Measurements from ENCODE around the gene JPH4. TPM values are rescaled to one million over a fixed set of nuclear protein-coding genes. Genes with fewer than 3 reads are reported as not detected.

The JPH4 gene
- total RNA-seq, 1 experiment from 2014 or later = not detected

- Mint-ChIP-seq H3K36me3 (ENCODE audit: insufficient read depth, unreplicated experiment) (no peaks in the 10 kb centered on the region), H3K27ac (ENCODE audit: unreplicated experiment) (no peak overlapping the region), H3K27me3 (ENCODE audit: insufficient read depth, unreplicated experiment) (no peaks in the 10 kb centered on the region), H3K4me1 (ENCODE audit: low read depth, unreplicated experiment) (no peaks in the 10 kb centered on the region), H3K4me3 (ENCODE audit: unreplicated experiment) (no peak overlapping the region), H3K9me3 (ENCODE audit: unreplicated experiment) (no peaks in the 10 kb centered on the region)
- H3K27me3 ChIP-seq (replicated peaks; ENCODE audit: control insufficient read depth, insufficient read depth, low read length) = no peaks in the 10 kb centered on the region
- H3K4me1 ChIP-seq = no peaks in the 10 kb centered on the region
- intact Hi-C loops (cut with micrococcal nuclease; ENCODE audit: unreplicated experiment) = no loop called here
- no peaks in the 10 kb centered on the region for H3K36me3 ChIP-seq (ENCODE audit: control insufficient read depth, insufficient read depth, low read length)
- DNase-seq = no peak
- H3K4me3 ChIP-seq (ENCODE audit: low read depth, low read length) = no peak overlapping the region
- no peak for TF ChIP-seq CTCF (IDR thresholded peaks at IDR 0.05; ENCODE audit: insufficient read depth in 1 of 2, low read depth in 1 of 2, low read length in 1 of 2, severe bottlenecking in 1 of 2, unreplicated experiment in 1 of 2)
- POLR2A ChIA-PET = no interaction called here
- CTCF ChIA-PET = no interaction called here
- H3K9me3 ChIP-seq = no peaks in the 10 kb centered on the region
- no TSS peak for BruUV-seq (replicated peaks)
Observed at GRCh38 chr14:23523229-23524016, 55.2 kb downstream of the JPH4 start.

GRCh38 chr14:23522643-23523198 is 55.9 kb downstream of the JPH4 start:
- no peak for TF ChIP-seq CTCF (IDR thresholded peaks at IDR 0.05; ENCODE audit: insufficient read depth in 1 of 2, low read depth in 1 of 2, low read length in 1 of 2, severe bottlenecking in 1 of 2, unreplicated experiment in 1 of 2)
- Mint-ChIP-seq H3K27ac (ENCODE audit: unreplicated experiment) (no peak overlapping the region), H3K36me3 (ENCODE audit: insufficient read depth, unreplicated experiment) (no peaks in the 10 kb centered on the region), H3K4me3 (ENCODE audit: unreplicated experiment) (no peak overlapping the region), H3K9me3 (ENCODE audit: unreplicated experiment) (no peaks in the 10 kb centered on the region), H3K4me1 (ENCODE audit: low read depth, unreplicated experiment) (no peaks in the 10 kb centered on the region), H3K27me3 (ENCODE audit: insufficient read depth, unreplicated experiment) (no peaks in the 10 kb centered on the region)
- BruUV-seq (replicated peaks) = no TSS peak
- ChIA-PET POLR2A (no interaction called here), CTCF (no interaction called here)
- Histone ChIP-seq H3K4me1 (no peaks in the 10 kb centered on the region), H3K36me3 (ENCODE audit: control insufficient read depth, insufficient read depth, low read length) (no peaks in the 10 kb centered on the region), H3K9me3 (no peaks in the 10 kb centered on the region), H3K27me3 (replicated peaks; ENCODE audit: control insufficient read depth, insufficient read depth, low read length) (no peaks in the 10 kb centered on the region), H3K4me3 (ENCODE audit: low read depth, low read length) (no peak overlapping the region)
- intact Hi-C loops (cut with micrococcal nuclease; ENCODE audit: unreplicated experiment) = no loop called here
- no peak for DNase-seq

- H3K27ac Mint-ChIP-seq (ENCODE audit: unreplicated experiment) = no peak overlapping the region
- H3K4me1 Mint-ChIP-seq (ENCODE audit: low read depth, unreplicated experiment) = no peaks in the 10 kb centered on the region
- H3K4me3 Mint-ChIP-seq (ENCODE audit: unreplicated experiment) = no peak overlapping the region
- Histone ChIP-seq H3K9me3 (no peaks in the 10 kb centered on the region), H3K36me3 (ENCODE audit: control insufficient read depth, insufficient read depth, low read length) (no peaks in the 10 kb centered on the region), H3K4me1 (no peaks in the 10 kb centered on the region), H3K27me3 (replicated peaks; ENCODE audit: control insufficient read depth, insufficient read depth, low read length) (no peaks in the 10 kb centered on the region), H3K4me3 (ENCODE audit: low read depth, low read length) (no peak overlapping the region)
- no peak for TF ChIP-seq CTCF (IDR thresholded peaks at IDR 0.05; ENCODE audit: insufficient read depth in 1 of 2, low read depth in 1 of 2, low read length in 1 of 2, severe bottlenecking in 1 of 2, unreplicated experiment in 1 of 2)
- POLR2A ChIA-PET = no interaction called here
- DNase-seq = no peak
- BruUV-seq (replicated peaks) = no TSS peak
- no peaks in the 10 kb centered on the region for H3K36me3 Mint-ChIP-seq (ENCODE audit: insufficient read depth, unreplicated experiment)
- no peaks in the 10 kb centered on the region for H3K9me3 Mint-ChIP-seq (ENCODE audit: unreplicated experiment)
- CTCF ChIA-PET = no interaction called here
- intact Hi-C loops (cut with micrococcal nuclease; ENCODE audit: unreplicated experiment) = no loop called here
- H3K27me3 Mint-ChIP-seq (ENCODE audit: insufficient read depth, unreplicated experiment) = no peaks in the 10 kb centered on the region
Observed at GRCh38 chr14:23521785-23522640, 56.6 kb downstream of the JPH4 start.

All from Caco-2 (cell line).